HEK293 (cell line): ENCODE data around the gene TMCC1.

Source experiments
- CTCF ChIA-PET: fragments of 350-600 bp; formaldehyde crosslinking; extraction: SDS; loops from one replicate; lab custom pipeline; 2021; ENCODE audit warnings: antibody characterized with exemption; lab: Yijun Ruan, JAX
- POLR2A ChIA-PET: fragments of 300-600 bp; formaldehyde crosslinking; extraction: SDS; loops from one replicate; lab custom pipeline; 2020; ENCODE audit warnings: antibody characterized with exemption, inconsistent platforms; lab: Yijun Ruan, JAX
- H3K27ac ChIP-seq: fragments of 200-500 bp; sonication (Bioruptor generic); 2 replicates; pipeline ENCODE4 v1.5.1; 2014; ENCODE audit warnings: low read depth, low read length, control low read depth, inconsistent platforms; ENCODE audit errors: extremely low read depth
- H3K36me3 ChIP-seq, 2 experiments: fragments of 200-500 bp in 1 of 2; sonication (Bioruptor generic) in 1 of 2; 1 replicate in 1 of 2; 2 replicates in 1 of 2; pipeline ENCODE4 v1.5.1; 2014 to 2017; ENCODE audit warnings: inconsistent platforms in 2 of 2, low read length in 2 of 2; ENCODE audit not compliant: control insufficient read depth in 2 of 2, insufficient read depth in 1 of 2
- H3K4me1 ChIP-seq: fragments of 200-500 bp; sonication (Bioruptor generic); 2 replicates; pipeline ENCODE4 v1.5.1; 2014; ENCODE audit warnings: mild to moderate bottlenecking, low read length, inconsistent platforms; ENCODE audit not compliant: control insufficient read depth, insufficient read depth
- H3K4me3 ChIP-seq: 2 replicates; pipeline ENCODE4 v1.5.1; 2011; ENCODE audit warnings: low read depth, mild to moderate bottlenecking, control low read depth, low read length, moderate library complexity
- H3K9me3 ChIP-seq: fragments of 200-500 bp; sonication (Bioruptor generic); 2 replicates; pipeline ENCODE4 v1.5.1; 2014; ENCODE audit warnings: low read depth, low read length, inconsistent platforms; ENCODE audit not compliant: control insufficient read depth, insufficient read depth
- KLF8 ChIP-seq: fragments of 450-650 bp; formaldehyde crosslinking; IDR thresholded peaks from 2 replicates; pipeline ENCODE4 v1.5.1; 2016; ENCODE audit warnings: missing biosample characterization, missing genetic modification characterization
- MZF1 ChIP-seq: fragments of 450-650 bp; formaldehyde crosslinking; IDR thresholded peaks from 2 replicates; pipeline ENCODE4 v1.5.1; 2017; ENCODE audit warnings: missing biosample characterization, missing genetic modification characterization, borderline replicate concordance
- OVOL3 ChIP-seq: fragments of 450-650 bp; formaldehyde crosslinking; IDR thresholded peaks from 2 replicates; pipeline ENCODE4 v1.5.1; 2016; ENCODE audit warnings: missing biosample characterization, missing genetic modification characterization
- PATZ1 ChIP-seq: fragments of 450-650 bp; formaldehyde crosslinking; IDR thresholded peaks from 2 replicates; pipeline ENCODE4 v1.5.1; 2016; ENCODE audit warnings: missing biosample characterization, missing genetic modification characterization
- SP3 ChIP-seq: fragments of 450-650 bp; formaldehyde crosslinking; IDR thresholded peaks from 2 replicates; pipeline ENCODE4 v1.5.1; 2016; ENCODE audit warnings: missing biosample characterization, missing genetic modification characterization
- ZBTB17 ChIP-seq: fragments of 450-650 bp; formaldehyde crosslinking; IDR thresholded peaks from 2 replicates; pipeline ENCODE4 v1.5.1; 2016; ENCODE audit warnings: missing biosample characterization, missing genetic modification characterization
- ZBTB20 ChIP-seq: fragments of 450-650 bp; formaldehyde crosslinking; IDR thresholded peaks from 2 replicates; pipeline ENCODE4 v1.5.1; 2016; ENCODE audit warnings: missing biosample characterization, missing genetic modification characterization
- ZFP41 ChIP-seq: fragments of 450-650 bp; formaldehyde crosslinking; IDR thresholded peaks from 2 replicates; pipeline ENCODE4 v1.5.1; 2016; ENCODE audit warnings: missing biosample characterization, missing genetic modification characterization, borderline replicate concordance
- ZNF184 ChIP-seq: fragments of 450-650 bp; IDR thresholded peaks from 2 replicates; pipeline ENCODE4 v1.5.1; 2018; ENCODE audit warnings: missing biosample characterization, mild to moderate bottlenecking, missing genetic modification characterization
- ZNF302 ChIP-seq: fragments of 450-650 bp; formaldehyde crosslinking; IDR thresholded peaks from 2 replicates; pipeline ENCODE4 v1.5.1; 2016; ENCODE audit warnings: missing biosample characterization, missing genetic modification characterization, low read depth
- ZNF518A ChIP-seq: fragments of 450-650 bp; formaldehyde crosslinking; conservative IDR thresholded peaks from 2 replicates; pipeline ENCODE4 v1.5.1; 2016; ENCODE audit warnings: low read depth, missing biosample characterization, missing genetic modification characterization
- ZNF623 ChIP-seq: fragments of 450-650 bp; formaldehyde crosslinking; IDR thresholded peaks from 2 replicates; pipeline ENCODE4 v1.5.1; 2016; ENCODE audit warnings: missing biosample characterization, missing genetic modification characterization
- ZNF654 ChIP-seq: fragments of 450-650 bp; formaldehyde crosslinking; IDR thresholded peaks from 2 replicates; pipeline ENCODE4 v1.5.1; 2016; ENCODE audit warnings: low read depth, missing biosample characterization, missing genetic modification characterization
- ZNF664 ChIP-seq: fragments of 450-650 bp; formaldehyde crosslinking; IDR thresholded peaks from 2 replicates; pipeline ENCODE4 v1.5.1; 2016; ENCODE audit warnings: missing biosample characterization, missing genetic modification characterization
- ZNF707 ChIP-seq: fragments of 450-650 bp; formaldehyde crosslinking; IDR thresholded peaks from 2 replicates; pipeline ENCODE4 v1.5.1; 2016; ENCODE audit warnings: missing biosample characterization, missing genetic modification characterization
- ZNF830 ChIP-seq: fragments of 450-650 bp; IDR thresholded peaks from 2 replicates; pipeline ENCODE4 v1.5.0; 2018; ENCODE audit warnings: missing biosample characterization, missing genetic modification characterization, low read depth, mild to moderate bottlenecking, moderate library complexity
- ZSCAN4 ChIP-seq: fragments of 450-650 bp; formaldehyde crosslinking; IDR thresholded peaks from 2 replicates; pipeline ENCODE4 v1.5.1; 2017; ENCODE audit warnings: missing biosample characterization, missing genetic modification characterization
- TF ChIP-seq, protein P1 (sequence below): fragments of 450-650 bp; formaldehyde crosslinking; IDR thresholded peaks from 2 replicates; pipeline ENCODE4 v1.5.1; 2016; ENCODE audit warnings: missing biosample characterization, missing genetic modification characterization
- TF ChIP-seq, protein P2 (sequence below): fragments of 450-650 bp; formaldehyde crosslinking; IDR thresholded peaks from 2 replicates; pipeline ENCODE4 v1.5.1; 2016; ENCODE audit warnings: missing biosample characterization, missing genetic modification characterization
- TF ChIP-seq, protein P3 (sequence below): fragments of 450-650 bp; formaldehyde crosslinking; IDR thresholded peaks from 2 replicates; pipeline ENCODE4 v1.5.1; 2016; ENCODE audit warnings: missing biosample characterization, missing genetic modification characterization

Gene TMCC1

GRCh38 chr3:129775870-129776269 lies 117.6 kb downstream of the TMCC1 start:
- TF ChIP-seq KLF8 (tag by site-specific recombination), result no peak
- CTCF ChIA-PET, result no interaction called here
- Histone ChIP-seq H3K36me3 (no peaks in the 10 kb centered on the region), H3K9me3 (no peaks in the 10 kb centered on the region), H3K27ac (no peak overlapping the region), H3K4me1 (no peaks in the 10 kb centered on the region), H3K4me3 (no peak overlapping the region)
- POLR2A ChIA-PET, result no interaction called here

DNA sequence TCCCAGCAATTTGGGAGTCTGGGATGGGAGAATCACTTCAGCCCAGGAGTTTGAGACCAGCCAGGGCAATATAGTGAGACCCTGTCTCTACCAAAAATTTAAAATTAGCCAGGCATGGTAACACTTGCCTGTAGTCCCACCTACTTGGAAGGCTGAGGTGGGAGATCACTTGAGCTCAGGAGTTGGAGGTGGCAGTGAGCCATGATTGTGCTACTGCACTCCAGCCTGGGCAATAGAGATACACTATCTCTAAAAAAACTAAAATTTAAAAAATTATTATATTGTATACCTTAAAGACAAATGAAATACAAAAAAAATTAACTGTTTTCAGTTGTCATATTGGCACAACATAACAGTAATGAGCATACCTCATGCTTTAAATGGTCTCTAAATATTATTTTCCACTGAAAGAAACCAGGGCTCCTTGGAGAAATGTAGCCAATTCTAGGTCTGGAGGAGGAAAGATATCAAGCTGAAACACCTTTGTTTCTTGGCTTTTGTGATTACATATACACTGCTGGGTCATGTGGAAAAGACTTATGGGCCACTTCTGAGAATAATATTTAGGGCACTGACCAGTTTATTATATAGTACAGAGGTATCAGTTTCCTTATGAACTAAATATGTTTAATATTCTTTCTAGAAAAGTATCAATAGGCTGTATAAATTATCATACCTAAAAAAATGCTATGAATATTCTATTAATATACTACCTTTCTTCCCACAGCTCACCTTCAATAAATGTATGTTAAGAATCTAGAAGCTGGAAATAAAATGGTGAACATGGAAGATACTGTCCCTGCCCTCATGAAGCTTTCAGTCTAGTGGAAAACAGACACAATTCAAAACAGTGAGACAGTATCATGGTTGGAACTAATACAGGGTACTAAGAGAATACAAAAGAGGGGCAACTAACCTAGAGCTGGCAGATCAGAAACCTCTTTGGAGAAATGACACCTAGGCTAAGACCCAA lies 119.5 kb downstream of the TMCC1 start:
- POLR2A ChIA-PET, result no interaction called here
- no peaks in the 10 kb centered on the region for H3K36me3 ChIP-seq
- TF ChIP-seq SP3 (tag by site-specific recombination), result no peak
- no peak for TF ChIP-seq ZNF664 (tag by site-specific recombination)
- no peak for TF ChIP-seq ZNF302
- no peak for TF ChIP-seq ZNF184 (tag by site-specific recombination)
- TF ChIP-seq MZF1, result no peak
- TF ChIP-seq ZNF654 (tag by site-specific recombination), result no peak
- TF ChIP-seq ZSCAN4, result no peak
- no peak for TF ChIP-seq ZBTB17 (tag by site-specific recombination)
- no peak for TF ChIP-seq ZNF707 (tag by site-specific recombination)
- TF ChIP-seq, protein P1, sequence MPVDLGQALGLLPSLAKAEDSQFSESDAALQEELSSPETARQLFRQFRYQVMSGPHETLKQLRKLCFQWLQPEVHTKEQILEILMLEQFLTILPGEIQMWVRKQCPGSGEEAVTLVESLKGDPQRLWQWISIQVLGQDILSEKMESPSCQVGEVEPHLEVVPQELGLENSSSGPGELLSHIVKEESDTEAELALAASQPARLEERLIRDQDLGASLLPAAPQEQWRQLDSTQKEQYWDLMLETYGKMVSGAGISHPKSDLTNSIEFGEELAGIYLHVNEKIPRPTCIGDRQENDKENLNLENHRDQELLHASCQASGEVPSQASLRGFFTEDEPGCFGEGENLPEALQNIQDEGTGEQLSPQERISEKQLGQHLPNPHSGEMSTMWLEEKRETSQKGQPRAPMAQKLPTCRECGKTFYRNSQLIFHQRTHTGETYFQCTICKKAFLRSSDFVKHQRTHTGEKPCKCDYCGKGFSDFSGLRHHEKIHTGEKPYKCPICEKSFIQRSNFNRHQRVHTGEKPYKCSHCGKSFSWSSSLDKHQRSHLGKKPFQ, result no peak
- no peak for TF ChIP-seq ZNF830 (tag by site-specific recombination)
- TF ChIP-seq PATZ1 (tag by site-specific recombination), result no peak
- TF ChIP-seq, protein P2, sequence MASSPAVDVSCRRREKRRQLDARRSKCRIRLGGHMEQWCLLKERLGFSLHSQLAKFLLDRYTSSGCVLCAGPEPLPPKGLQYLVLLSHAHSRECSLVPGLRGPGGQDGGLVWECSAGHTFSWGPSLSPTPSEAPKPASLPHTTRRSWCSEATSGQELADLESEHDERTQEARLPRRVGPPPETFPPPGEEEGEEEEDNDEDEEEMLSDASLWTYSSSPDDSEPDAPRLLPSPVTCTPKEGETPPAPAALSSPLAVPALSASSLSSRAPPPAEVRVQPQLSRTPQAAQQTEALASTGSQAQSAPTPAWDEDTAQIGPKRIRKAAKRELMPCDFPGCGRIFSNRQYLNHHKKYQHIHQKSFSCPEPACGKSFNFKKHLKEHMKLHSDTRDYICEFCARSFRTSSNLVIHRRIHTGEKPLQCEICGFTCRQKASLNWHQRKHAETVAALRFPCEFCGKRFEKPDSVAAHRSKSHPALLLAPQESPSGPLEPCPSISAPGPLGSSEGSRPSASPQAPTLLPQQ (tag by site-specific recombination), result no peak
- no peak for TF ChIP-seq OVOL3 (tag by site-specific recombination)
- no peak for TF ChIP-seq ZBTB20 (tag by site-specific recombination)
- no peak for TF ChIP-seq ZNF518A (tag by site-specific recombination)
- TF ChIP-seq, protein P3, sequence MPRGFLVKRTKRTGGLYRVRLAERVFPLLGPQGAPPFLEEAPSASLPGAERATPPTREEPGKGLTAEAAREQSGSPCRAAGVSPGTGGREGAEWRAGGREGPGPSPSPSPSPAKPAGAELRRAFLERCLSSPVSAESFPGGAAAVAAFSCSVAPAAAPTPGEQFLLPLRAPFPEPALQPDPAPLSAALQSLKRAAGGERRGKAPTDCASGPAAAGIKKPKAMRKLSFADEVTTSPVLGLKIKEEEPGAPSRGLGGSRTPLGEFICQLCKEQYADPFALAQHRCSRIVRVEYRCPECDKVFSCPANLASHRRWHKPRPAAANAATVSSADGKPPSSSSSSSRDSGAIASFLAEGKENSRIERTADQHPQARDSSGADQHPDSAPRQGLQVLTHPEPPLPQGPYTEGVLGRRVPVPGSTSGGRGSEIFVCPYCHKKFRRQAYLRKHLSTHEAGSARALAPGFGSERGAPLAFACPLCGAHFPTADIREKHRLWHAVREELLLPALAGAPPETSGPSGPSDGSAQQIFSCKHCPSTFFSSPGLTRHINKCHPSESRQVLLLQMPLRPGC (tag by site-specific recombination), result no peak
- no peak for TF ChIP-seq ZNF623
- TF ChIP-seq ZFP41 (tag by site-specific recombination), result no peak

More for the DNA sequence above, 119.5 kb downstream of the TMCC1 start:
- Histone ChIP-seq H3K4me3 (no peak overlapping the region), H3K27ac (no peak overlapping the region), H3K9me3 (no peaks in the 10 kb centered on the region), H3K4me1 (no peaks in the 10 kb centered on the region)
- CTCF ChIA-PET, result no interaction called here
